ENCODE data around the gene EDN2. TPM values are rescaled to one million over a fixed set of nuclear protein-coding genes. Genes with fewer than 3 reads are reported as not detected.

Gene EDN2
- total and polyA plus RNA-seq, 4 donors: 0.10 to 0.13 TPM; not detected in 2

GRCh38 chr1:41528106-41528505 lies 43.6 kb upstream of the EDN2 start:
- no peaks in the 10 kb centered on the region for H3K9me3 ChIP-seq (ENCODE audit: control insufficient read depth in 4 of 4, low read length in 3 of 4)
- 97% methylated on average over 3 of the region's 3 CpGs for WGBS
- H3K27ac ChIP-seq (ENCODE audit: low read depth in 1 of 2, low read length in 2 of 2): no peak overlapping the region
- H3K9ac ChIP-seq (ENCODE audit: low read depth in 1 of 2, low read length in 2 of 2): no peak overlapping the region
- no peak for TF ChIP-seq RXRA (IDR thresholded peaks at IDR 0.05)
- TF ChIP-seq SP1 (IDR thresholded peaks at IDR 0.05): no peak
- no peak for TF ChIP-seq ATF3 (IDR thresholded peaks at IDR 0.05)
- TF ChIP-seq, protein P1, sequence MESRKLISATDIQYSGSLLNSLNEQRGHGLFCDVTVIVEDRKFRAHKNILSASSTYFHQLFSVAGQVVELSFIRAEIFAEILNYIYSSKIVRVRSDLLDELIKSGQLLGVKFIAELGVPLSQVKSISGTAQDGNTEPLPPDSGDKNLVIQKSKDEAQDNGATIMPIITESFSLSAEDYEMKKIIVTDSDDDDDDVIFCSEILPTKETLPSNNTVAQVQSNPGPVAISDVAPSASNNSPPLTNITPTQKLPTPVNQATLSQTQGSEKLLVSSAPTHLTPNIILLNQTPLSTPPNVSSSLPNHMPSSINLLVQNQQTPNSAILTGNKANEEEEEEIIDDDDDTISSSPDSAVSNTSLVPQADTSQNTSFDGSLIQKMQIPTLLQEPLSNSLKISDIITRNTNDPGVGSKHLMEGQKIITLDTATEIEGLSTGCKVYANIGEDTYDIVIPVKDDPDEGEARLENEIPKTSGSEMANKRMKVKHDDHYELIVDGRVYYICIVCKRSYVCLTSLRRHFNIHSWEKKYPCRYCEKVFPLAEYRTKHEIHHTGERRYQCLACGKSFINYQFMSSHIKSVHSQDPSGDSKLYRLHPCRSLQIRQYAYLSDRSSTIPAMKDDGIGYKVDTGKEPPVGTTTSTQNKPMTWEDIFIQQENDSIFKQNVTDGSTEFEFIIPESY (IDR thresholded peaks at IDR 0.05): no peak
- TF ChIP-seq RAD21 (IDR thresholded peaks at IDR 0.05): no peak
- TF ChIP-seq MAX (IDR thresholded peaks at IDR 0.05): no peak
- TF ChIP-seq FOXA1 (IDR thresholded peaks at IDR 0.05): no peak
- TF ChIP-seq, protein P2, sequence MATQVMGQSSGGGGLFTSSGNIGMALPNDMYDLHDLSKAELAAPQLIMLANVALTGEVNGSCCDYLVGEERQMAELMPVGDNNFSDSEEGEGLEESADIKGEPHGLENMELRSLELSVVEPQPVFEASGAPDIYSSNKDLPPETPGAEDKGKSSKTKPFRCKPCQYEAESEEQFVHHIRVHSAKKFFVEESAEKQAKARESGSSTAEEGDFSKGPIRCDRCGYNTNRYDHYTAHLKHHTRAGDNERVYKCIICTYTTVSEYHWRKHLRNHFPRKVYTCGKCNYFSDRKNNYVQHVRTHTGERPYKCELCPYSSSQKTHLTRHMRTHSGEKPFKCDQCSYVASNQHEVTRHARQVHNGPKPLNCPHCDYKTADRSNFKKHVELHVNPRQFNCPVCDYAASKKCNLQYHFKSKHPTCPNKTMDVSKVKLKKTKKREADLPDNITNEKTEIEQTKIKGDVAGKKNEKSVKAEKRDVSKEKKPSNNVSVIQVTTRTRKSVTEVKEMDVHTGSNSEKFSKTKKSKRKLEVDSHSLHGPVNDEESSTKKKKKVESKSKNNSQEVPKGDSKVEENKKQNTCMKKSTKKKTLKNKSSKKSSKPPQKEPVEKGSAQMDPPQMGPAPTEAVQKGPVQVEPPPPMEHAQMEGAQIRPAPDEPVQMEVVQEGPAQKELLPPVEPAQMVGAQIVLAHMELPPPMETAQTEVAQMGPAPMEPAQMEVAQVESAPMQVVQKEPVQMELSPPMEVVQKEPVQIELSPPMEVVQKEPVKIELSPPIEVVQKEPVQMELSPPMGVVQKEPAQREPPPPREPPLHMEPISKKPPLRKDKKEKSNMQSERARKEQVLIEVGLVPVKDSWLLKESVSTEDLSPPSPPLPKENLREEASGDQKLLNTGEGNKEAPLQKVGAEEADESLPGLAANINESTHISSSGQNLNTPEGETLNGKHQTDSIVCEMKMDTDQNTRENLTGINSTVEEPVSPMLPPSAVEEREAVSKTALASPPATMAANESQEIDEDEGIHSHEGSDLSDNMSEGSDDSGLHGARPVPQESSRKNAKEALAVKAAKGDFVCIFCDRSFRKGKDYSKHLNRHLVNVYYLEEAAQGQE (IDR thresholded peaks at IDR 0.05): no peak
- TF ChIP-seq HNF4G (IDR thresholded peaks at IDR 0.05): no peak
- TF ChIP-seq JUND (IDR thresholded peaks at IDR 0.05): no peak
- no peak for TF ChIP-seq NR2F2 (IDR thresholded peaks at IDR 0.05)
- TF ChIP-seq YY1 (IDR thresholded peaks at IDR 0.05): no peak
- H3K4me1 ChIP-seq (ENCODE audit: control insufficient read depth in 4 of 4, insufficient read depth in 4 of 4, low read length in 3 of 4): no peaks in the 10 kb centered on the region
- H3K4me3 ChIP-seq (ENCODE audit: low read depth in 1 of 3, low read length in 3 of 3): no peak overlapping the region
- no peak for DNase-seq (ENCODE audit: low spot score)
- H3K27me3 ChIP-seq (ENCODE audit: control insufficient read depth in 4 of 4, insufficient read depth in 4 of 4, low read length in 3 of 4): no peaks in the 10 kb centered on the region
- H3K36me3 ChIP-seq (ENCODE audit: control insufficient read depth in 4 of 4, insufficient read depth in 3 of 4, low read depth in 1 of 4, low read length in 3 of 4): no peaks in the 10 kb centered on the region

- H3K9me3 ChIP-seq (ENCODE audit: control insufficient read depth in 4 of 4, low read length in 3 of 4): no peaks in the 10 kb centered on the region
- no peak overlapping the region for H3K9ac ChIP-seq (ENCODE audit: low read depth in 1 of 2, low read length in 2 of 2)
- H3K36me3 ChIP-seq (ENCODE audit: control insufficient read depth in 4 of 4, insufficient read depth in 3 of 4, low read depth in 1 of 4, low read length in 3 of 4): no peaks in the 10 kb centered on the region
- no peak for TF ChIP-seq MAX (IDR thresholded peaks at IDR 0.05)
- TF ChIP-seq YY1 (IDR thresholded peaks at IDR 0.05): no peak
- TF ChIP-seq RXRA (IDR thresholded peaks at IDR 0.05): no peak
- TF ChIP-seq, protein P2 (IDR thresholded peaks at IDR 0.05): no peak
- no peak for TF ChIP-seq TAF1 (conservative IDR thresholded peaks at IDR 0.05)
- TF ChIP-seq RAD21 (IDR thresholded peaks at IDR 0.05): no peak
- TF ChIP-seq, protein P1 (IDR thresholded peaks at IDR 0.05): no peak
- TF ChIP-seq, protein P3, sequence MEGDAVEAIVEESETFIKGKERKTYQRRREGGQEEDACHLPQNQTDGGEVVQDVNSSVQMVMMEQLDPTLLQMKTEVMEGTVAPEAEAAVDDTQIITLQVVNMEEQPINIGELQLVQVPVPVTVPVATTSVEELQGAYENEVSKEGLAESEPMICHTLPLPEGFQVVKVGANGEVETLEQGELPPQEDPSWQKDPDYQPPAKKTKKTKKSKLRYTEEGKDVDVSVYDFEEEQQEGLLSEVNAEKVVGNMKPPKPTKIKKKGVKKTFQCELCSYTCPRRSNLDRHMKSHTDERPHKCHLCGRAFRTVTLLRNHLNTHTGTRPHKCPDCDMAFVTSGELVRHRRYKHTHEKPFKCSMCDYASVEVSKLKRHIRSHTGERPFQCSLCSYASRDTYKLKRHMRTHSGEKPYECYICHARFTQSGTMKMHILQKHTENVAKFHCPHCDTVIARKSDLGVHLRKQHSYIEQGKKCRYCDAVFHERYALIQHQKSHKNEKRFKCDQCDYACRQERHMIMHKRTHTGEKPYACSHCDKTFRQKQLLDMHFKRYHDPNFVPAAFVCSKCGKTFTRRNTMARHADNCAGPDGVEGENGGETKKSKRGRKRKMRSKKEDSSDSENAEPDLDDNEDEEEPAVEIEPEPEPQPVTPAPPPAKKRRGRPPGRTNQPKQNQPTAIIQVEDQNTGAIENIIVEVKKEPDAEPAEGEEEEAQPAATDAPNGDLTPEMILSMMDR (IDR thresholded peaks at IDR 0.05; ENCODE audit: low read depth, low read length, missing input control): no peak
- no peak for TF ChIP-seq SP1 (IDR thresholded peaks at IDR 0.05)
- TF ChIP-seq GABPA (IDR thresholded peaks at IDR 0.05 in 1 of 2, conservative IDR thresholded peaks at IDR 0.05 in 1 of 2): no peak
- TF ChIP-seq NR2F2 (IDR thresholded peaks at IDR 0.05): no peak
- no peak for TF ChIP-seq ATF3 (IDR thresholded peaks at IDR 0.05)
- no peak for TF ChIP-seq FOXA1 (IDR thresholded peaks at IDR 0.05)
- H3K4me1 ChIP-seq (ENCODE audit: control insufficient read depth in 4 of 4, insufficient read depth in 4 of 4, low read length in 3 of 4): no peaks in the 10 kb centered on the region
- no peaks in the 10 kb centered on the region for H3K27me3 ChIP-seq (ENCODE audit: control insufficient read depth in 4 of 4, insufficient read depth in 4 of 4, low read length in 3 of 4)
- H3K4me3 ChIP-seq (ENCODE audit: low read depth in 1 of 3, low read length in 3 of 3): no peak overlapping the region
- WGBS: 94% methylated on average over 4 of the region's 4 CpGs
- no peak for DNase-seq (ENCODE audit: low spot score)
- H3K27ac ChIP-seq (ENCODE audit: low read depth in 1 of 2, low read length in 2 of 2): no peak overlapping the region
Observed at GRCh38 chr1:41526956-41527561, 42.6 kb upstream of the EDN2 start.

Measured in liver (tissue), 9 donors.